ENCODE measurements around the gene UBE2S.
"Not testable (repeated sequence)": the region's sequence is repeated elsewhere in the genome, so short reads cannot be mapped to it uniquely, and the experiment has no call there.

UBE2S gene

GRCh38 chr19:55402509-55402908 is 5.1 kb downstream of the UBE2S start:
- no peak for DNase-seq

DNA sequence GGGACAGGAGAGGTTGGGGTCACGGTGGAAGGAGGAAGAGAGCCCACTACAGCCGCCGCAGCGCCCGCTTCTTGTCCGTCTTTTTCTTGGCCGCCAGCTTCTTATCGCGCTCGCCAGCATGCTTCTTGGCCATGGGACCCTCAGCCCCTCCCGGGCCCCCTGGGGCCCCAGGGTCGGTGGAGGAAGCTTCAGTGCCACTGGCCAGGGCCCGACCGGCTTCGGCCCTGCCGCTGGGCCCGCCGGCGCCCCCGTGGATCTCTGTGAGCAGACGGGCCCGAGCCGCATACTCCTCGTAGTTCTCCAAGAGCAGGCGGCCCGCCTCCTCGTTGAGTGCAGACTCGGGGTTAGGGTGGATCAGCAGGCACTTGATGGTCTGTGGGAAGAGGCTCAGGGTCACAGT is 6.2 kb downstream of the UBE2S start:
- not testable (repeated sequence) for DNase-seq

DNA sequence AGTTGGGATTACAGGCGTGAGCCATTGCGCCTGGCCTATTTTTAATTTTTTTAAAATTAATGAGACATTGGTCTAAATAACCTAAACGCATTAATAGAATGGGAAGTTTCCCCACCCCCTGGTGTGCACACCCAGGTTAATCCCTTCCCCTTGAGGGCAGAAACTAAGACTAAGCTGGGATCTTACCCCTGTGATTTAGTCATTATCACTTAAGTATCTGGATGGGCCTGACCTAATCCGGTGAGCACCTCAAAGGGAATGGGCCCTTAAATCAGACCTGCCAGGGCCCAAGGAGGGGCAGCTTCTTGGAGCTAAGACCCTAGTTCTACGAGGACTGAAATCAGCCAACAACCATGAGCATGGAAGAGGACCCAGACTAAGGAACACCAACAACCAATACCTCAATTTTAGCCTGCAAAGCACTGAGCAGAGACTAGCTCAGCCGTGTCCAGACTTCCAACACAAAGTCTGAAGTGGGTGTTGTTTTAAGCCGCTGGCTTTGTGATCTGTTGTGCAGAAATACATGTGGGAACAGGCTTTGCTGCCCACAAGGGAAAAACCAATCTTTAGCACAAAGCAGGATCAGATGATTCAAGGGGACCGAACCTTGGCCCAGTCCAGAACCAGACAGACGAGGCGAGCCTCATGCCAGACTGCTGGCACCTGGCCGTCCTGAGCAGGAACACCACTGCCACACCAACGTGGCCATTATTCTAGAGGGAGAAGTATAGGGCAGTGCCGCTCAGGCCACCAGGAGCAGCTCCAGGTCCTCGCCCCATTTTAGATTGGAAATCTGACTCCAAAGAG is 7.1 kb downstream of the UBE2S start:
- DNase-seq, result no peak

GRCh38 chr19:55398200-55398925 is 9.2 kb downstream of the UBE2S start:
- no peak for DNase-seq

DNA sequence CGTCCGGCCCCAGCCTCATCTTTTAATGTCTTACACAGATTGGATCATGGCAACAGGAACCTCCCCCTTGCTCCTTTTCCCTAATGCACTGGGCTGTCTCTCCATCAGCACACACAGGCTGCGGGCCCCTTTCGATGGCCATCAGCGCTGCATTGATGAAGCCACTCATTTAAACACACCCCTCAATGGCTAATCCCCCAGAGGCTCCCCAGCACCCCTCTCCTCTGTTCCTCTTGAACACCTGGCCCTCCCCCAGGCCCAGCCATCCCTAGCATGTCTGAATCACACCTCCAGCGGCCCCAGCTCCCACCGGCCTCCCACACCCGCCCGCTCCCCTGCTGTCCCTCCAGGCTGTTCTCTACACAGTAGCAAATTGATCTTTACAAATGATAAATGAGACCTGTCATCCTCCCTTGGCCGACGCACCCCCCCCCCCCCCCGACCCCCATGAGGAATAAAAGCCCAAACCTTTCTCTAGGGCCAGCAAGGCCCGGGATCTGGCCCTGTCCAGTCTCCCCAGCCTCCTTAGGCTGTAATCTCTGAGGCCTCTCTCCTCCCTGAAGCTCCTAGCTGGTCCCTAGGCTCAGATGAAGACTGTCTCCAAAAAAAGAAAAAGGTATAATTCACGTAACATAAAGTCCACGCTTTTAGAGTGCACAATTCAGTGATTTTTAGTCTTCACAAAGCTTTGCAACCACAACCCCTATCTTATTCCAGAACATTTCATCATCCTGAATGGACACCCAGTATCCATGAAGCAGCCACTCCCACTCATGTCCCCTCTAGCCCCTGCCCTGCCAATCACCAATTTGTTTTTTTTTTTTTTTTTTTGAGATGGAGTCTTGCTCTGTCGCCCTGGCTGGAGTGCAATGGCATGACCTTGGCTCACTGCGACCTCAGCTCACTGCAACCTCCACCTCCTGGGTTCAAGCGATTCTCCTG is 14.5 kb downstream of the UBE2S start:
- DNase-seq, result no peak

- no peak for DNase-seq
These were observed 15.6 kb downstream of the UBE2S start for GRCh38 chr19:55391702-55392615.

DNA sequence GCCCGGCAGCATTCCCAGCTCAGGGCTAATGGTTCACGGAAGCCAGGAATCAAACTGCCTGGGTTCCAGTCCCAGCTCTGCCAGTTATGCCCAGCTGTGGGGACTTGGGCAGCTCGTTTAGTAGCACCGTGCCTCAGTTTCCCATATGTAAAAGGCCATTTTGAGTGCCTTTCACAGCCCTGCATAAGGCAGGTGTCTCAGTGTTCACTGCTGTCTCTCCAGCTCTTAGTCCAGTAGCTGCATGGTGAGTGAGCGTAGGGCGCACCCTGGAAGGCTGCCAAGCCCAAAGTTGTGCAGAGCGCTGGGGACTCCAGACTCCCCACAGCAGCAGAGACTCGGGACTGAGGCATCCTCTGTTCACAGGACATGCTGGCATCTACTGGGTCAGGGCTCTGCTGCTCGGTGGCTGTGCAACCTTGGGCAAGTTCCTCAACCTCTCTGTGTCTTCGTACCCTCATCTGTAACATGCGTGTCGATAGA is 16.4 kb downstream of the UBE2S start:
- DNase-seq, result no peak

GRCh38 chr19:55390461-55390880 is 17.1 kb downstream of the UBE2S start:
- DNase-seq, result no peak

DNA sequence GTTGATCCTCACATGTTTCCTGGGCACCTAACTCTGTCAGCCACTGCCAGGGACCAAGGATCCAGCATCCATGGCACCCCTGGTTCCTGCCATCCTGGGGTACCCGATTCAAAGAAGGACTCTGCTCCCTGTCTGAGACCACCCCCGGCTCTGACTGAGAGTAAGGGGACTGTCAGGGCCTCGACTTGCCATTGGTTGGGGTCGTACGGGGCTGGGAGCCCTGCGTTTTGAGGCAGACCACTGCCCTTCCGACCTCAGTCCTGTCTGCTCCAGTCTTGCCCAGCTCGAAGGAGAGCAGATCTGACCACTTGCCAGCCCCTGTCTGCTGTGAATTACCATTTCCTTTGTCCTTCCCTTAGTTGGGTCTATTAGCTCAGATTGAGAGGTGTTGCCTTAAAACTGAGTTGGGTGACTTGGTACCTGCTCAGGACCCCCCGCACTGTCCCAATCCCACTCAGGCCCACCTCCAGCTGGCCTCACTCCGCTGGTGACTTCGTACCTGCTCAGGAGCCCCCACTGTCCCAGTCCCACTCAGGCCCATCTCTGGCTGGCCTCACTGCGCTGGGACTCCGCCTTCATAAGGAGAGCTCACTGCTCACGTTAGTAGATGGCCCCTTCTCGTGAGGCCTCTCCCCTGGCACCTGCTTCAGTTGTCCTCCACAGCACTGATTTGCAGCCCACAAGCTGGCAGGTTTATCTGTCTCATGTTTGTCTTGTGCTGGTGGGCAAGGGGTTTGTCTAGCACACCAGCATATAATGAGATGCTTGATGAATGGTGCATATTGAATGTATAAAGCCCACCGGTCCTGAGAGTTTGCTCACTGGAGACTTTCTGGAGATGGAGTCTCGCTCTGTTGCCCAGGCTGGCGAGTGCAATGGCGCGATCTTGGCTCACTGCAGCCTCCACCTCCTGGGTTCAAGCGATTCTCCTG is 17.9 kb downstream of the UBE2S start:
- no peak for DNase-seq

DNA sequence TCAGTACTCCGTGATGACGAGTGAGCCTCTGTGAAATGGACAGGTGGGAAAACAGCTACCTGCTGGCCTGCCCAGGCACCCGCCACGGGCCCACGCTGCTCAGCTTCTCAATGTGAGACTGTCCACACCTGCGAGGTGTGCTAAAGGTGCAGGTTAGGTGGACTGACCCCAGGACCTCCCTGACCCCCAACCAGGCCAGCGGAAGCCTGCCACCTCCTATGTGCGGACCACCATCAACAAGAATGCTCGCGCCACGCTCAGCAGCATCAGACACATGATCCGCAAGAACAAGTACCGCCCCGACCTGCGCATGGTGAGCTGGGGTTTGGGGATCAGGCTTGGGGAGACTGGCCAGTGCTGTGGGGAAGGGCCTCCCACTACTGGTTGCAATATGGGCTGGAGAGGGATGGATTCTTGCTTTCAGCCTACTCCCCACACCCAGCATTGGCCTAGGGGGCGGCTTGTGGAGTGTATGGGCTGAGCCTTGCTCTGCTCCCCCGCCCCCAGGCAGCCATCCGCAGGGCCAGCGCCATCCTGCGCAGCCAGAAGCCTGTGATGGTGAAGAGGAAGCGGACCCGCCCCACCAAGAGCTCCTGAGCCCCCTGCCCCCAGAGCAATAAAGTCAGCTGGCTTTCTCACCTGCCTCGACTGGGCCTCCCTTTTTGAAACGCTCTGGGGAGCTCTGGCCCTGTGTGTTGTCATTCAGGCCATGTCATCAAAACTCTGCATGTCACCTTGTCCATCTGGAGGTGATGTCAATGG is 19.7 kb downstream of the UBE2S start:
- DNase-seq, result no peak

DNA sequence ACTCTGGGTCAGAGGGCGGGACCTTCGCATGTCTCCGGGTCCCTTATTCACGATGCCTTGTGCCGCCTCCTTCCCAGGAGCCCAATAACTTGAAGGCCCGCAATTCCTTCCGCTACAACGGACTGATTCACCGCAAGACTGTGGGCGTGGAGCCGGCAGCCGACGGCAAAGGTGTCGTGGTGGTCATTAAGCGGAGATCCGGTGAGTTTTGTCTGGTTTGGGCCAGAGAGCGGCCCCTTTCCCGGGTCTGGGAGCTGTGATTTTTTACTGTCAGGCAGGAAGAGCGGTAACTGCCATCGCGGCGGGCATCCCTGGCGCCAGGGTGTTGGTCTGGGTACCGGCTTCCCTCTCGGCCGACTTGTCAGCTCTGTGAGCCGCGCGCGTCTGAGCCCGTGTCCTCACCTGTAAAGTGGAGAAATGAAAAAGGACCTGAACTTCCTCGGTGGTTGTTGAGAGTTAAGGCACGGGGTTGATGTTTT is 21.1 kb downstream of the UBE2S start:
- no peak for DNase-seq

DNA sequence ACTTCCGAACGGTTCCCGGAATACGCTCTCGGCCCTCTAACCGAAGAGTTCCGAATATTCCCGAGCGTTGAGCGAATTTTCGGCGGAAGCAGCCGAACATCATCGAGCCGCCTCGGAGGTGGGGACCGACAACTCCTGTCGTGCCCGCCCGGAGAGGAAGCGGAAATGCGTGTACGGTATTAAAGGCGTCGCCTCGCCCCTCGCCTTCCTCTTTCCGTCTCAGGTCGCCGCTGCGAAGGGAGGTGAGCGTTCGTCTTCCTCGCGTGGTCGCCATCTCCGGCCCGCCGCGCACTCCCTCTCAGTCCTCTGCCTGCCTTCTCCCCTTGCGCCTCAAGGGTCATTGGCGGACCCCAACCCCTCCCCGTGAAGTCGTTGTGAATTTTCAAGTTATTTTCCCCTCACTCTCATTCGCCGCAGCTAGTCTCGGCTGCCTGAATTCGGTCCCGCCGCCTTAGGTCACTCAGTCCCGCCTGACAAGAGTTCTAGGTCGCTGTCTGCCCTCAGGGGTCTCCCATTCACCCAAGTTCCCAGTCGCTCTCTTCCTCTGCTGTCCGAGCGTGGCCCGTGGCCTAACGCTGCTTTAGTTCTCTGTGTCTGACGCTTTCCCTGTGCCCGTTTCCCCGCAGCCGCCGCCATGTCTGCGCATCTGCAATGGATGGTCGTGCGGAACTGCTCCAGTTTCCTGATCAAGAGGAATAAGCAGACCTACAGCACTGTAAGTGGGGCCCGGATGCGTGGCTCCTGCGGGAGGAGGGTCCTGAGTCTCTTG is 21.7 kb downstream of the UBE2S start, which contains the start of gene RPL28:
Gene RPL28 (plus strand): TSS at position 209 of the 769 bp plus-strand sequence. CDS start 426 bp downstream, at position 635.
- peak; percentile 96 for DNase-seq

DNA sequence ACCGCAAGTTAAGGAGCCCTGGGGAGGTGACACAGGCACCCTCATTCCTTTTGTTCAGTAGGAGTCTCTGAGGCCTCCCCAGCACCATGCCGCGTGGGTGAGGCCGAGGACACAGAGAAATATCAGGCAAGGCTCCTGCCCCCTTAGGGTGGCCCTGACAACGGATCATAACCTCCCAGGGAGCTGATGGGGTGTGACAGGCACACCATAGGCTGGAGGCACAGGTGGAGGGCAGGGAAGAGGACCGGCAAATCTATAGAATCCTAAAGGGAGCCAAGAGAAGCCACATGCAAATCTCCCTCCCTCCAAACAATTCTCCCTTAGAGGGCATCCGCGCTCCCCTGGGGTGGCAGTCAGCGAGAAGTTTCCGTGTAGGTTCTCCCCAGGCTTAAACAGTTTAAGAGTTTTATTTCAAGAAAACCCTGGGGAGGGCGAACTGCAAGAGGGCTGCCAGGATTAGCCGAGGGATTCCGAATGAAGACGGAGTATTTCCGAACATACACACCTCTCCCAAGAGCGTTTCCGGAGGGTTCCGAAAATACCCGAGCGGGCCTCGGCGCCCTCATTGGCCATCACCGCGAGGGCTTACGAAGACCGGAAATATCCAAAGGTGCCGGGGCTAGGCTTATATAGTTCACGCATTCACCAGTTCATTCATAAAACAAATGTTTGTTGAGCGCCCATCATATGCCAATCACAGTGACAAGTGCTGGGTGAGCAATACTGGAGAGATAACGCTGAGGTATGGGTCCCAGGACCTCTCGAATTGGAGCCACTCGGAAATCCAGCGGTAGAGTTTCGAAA is 22.5 kb downstream of the UBE2S start:
- peak; percentile 95 for DNase-seq

GRCh38 chr19:55384131-55384919 is 23.3 kb downstream of the UBE2S start, which contains the start of gene TMEM238:
TSS of gene TMEM238 (minus strand) at chr19:55384292. CDS start at chr19:55384259, 33 bp downstream.
- DNase-seq, result no peak

DNA sequence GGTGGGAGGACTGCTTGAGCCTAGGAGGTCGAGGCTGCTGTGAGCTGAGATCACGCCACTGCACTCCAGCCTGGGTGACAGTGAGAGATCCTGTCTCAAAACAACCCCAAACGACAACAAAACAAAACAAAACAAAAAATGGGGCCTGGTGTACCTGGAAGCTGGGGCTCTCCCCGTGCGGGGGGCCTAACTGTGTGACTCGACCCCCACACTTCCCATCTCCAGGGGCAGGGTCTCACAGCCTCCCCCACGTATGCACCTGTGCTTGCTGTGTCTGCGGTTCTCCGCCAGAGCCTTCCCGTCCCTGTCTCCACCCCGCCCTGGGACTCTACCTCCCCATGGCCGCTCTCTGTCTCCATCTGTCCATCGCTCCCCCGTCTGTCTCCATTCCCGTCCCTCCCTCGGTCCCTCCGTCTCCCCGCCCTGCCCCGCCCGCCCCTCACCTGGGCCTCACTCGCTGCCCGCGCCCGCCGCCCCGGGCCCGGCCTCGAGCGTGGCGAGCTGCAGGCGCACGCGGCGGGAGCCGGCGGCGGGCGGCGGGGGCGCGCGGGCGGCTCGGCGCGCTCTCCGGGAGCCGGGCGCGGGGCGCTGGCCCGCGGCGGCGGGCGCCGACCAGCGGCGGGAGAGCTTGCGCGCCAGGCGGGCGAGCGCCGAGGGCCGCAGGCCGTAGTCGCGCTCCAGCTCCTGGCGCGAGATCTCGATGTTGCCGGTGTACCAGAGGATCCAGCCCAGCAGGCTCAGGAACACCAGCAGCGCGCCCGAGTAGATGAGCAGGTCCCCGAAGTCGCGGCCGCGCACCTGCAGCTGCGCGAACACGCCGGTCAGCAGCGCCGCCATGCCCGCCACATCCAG is 24.1 kb downstream of the UBE2S start:
- DNase-seq, result peak; percentile 44

GRCh38 chr19:55382522-55383054 is 25.0 kb downstream of the UBE2S start:
- DNase-seq, result no peak
